GM19035 (cell line): ENCODE measurements around the gene INPP5K.
A peak's percentile ranks its signal among the peaks of the same experiment; 100 is the strongest.
"Not testable (repeated sequence)": the region's sequence is repeated elsewhere in the genome, so short reads cannot be mapped to it uniquely, and the experiment has no call there.

ENCODE experiments used
- ATAC-seq: cut with Tn5 transposase; IDR thresholded peaks from one replicate; pipeline ENCODE4 v1.9.1; 2021; ENCODE audit not compliant: unreplicated experiment

Gene INPP5K

GRCh38 chr17:1469231-1469852, 47.1 kb downstream of the INPP5K start:
- no peak for ATAC-seq

- no peak for ATAC-seq
Measured at GRCh38 chr17:1467898-1468492, 48.4 kb downstream of the INPP5K start.

GRCh38 chr17:1467258-1467657, 49.2 kb downstream of the INPP5K start:
- ATAC-seq = no peak

- no peak for ATAC-seq
Measured at GRCh38 chr17:1464186-1464585, 52.2 kb downstream of the INPP5K start.

GRCh38 chr17:1462164-1463112, 54.0 kb downstream of the INPP5K start:
- ATAC-seq = no peak

GRCh38 chr17:1461198-1461944, 55.0 kb downstream of the INPP5K start:
- no peak for ATAC-seq

GRCh38 chr17:1460233-1460632, 56.2 kb downstream of the INPP5K start:
- ATAC-seq = no peak

GRCh38 chr17:1455797-1456599, 60.4 kb downstream of the INPP5K start, which contains the start of gene CRK:
TSS of gene CRK (minus strand) at chr17:1456232. CDS start at chr17:1456117, 115 bp downstream.
- peak; percentile 79 for ATAC-seq

- peak; percentile 35 for ATAC-seq
Measured at GRCh38 chr17:1455291-1455796, 61.1 kb downstream of the INPP5K start.

GRCh38 chr17:1454541-1454940, 61.9 kb downstream of the INPP5K start:
- no peak for ATAC-seq

GRCh38 chr17:1453694-1454093, 62.7 kb downstream of the INPP5K start:
- not testable (repeated sequence) for ATAC-seq

GRCh38 chr17:1452836-1453235, 63.6 kb downstream of the INPP5K start:
- no peak for ATAC-seq

GRCh38 chr17:1450261-1450660, 66.2 kb downstream of the INPP5K start:
- not testable (repeated sequence) for ATAC-seq

- ATAC-seq = no peak
Measured at GRCh38 chr17:1449412-1449967, 66.9 kb downstream of the INPP5K start.

- no peak for ATAC-seq
Measured at GRCh38 chr17:1447052-1447451, 69.4 kb downstream of the INPP5K start.

GRCh38 chr17:1446201-1446600, 70.2 kb downstream of the INPP5K start:
- ATAC-seq = no peak

- not testable (repeated sequence) for ATAC-seq
Measured at GRCh38 chr17:1445695-1446094, 70.7 kb downstream of the INPP5K start.
